ENCODE data around the gene IFNA21.

The IFNA21 gene

DNA sequence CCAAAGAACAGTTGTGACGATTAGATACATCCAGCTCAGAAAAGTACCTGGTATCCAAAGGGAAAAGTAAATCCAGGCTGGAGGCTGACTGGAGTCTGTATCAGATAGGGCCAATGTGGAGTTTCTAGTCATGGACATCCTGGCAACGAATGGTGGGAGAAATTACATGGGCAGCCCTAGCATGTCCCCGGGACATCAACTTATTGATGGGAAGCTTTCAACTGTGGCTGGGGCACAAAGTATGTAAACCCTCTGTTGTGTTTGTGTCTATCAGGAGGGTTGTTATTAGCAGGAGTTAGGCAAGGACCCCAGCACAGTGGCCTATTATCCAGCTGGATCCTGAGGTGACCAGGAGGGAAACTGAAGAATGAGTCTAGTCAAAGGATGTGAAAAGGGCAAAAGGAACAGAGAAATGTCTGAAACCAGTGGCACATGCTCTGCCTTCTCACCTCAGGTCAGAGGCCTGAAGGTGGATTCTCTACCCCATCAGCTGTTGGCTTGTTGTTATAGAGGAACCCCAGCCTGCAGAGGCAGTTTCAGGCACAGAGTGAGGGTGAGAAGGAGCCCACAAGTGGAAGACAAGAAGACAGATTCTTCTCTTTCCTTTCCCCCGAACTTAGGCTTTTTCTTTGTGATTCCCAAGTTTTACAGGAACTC is 44.7 kb downstream of the IFNA21 start:
- Histone ChIP-seq H3K4me3 (ENCODE audit: low read depth in 1 of 2, low read length in 1 of 2) (no peak overlapping the region), H3K27ac (no peak overlapping the region), H3K36me3 (no peaks in the 10 kb centered on the region), H3K4me1 (ENCODE audit: control insufficient read depth in 1 of 2, insufficient read depth in 1 of 2, low read depth in 1 of 2, low read length in 1 of 2) (peaks cover 13 to 19% of the 10 kb centered on the region in 2 experiments), H3K9me3 (no peaks in the 10 kb centered on the region), H3K27me3 (no peaks in the 10 kb centered on the region)
- TF ChIP-seq, protein P1, sequence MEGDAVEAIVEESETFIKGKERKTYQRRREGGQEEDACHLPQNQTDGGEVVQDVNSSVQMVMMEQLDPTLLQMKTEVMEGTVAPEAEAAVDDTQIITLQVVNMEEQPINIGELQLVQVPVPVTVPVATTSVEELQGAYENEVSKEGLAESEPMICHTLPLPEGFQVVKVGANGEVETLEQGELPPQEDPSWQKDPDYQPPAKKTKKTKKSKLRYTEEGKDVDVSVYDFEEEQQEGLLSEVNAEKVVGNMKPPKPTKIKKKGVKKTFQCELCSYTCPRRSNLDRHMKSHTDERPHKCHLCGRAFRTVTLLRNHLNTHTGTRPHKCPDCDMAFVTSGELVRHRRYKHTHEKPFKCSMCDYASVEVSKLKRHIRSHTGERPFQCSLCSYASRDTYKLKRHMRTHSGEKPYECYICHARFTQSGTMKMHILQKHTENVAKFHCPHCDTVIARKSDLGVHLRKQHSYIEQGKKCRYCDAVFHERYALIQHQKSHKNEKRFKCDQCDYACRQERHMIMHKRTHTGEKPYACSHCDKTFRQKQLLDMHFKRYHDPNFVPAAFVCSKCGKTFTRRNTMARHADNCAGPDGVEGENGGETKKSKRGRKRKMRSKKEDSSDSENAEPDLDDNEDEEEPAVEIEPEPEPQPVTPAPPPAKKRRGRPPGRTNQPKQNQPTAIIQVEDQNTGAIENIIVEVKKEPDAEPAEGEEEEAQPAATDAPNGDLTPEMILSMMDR (IDR thresholded peaks at IDR 0.05): no peak

DNA sequence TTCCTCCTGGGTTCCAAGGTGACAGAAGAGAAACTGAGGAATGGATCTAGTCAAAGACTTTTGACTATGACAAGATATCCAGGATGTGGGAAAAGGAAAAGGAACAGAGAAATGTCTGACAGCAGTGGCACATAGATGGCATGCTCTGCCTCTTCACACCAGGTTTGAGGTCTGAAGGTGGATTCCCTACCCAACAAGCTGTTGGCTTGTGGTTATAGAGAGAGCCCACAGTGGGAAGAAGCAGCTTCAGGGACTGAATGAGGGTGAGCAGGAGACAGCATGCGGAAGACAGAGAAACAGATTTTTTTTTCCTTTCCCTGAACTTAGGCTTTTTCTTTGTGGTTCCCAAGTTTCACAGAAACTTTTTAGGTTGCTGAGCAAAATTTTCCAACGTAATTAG is 45.4 kb downstream of the IFNA21 start:
- H3K4me1 ChIP-seq (ENCODE audit: control insufficient read depth in 1 of 2, insufficient read depth in 1 of 2, low read depth in 1 of 2, low read length in 1 of 2): peaks cover 13 to 19% of the 10 kb centered on the region in 2 experiments
- no peak overlapping the region for H3K27ac ChIP-seq
- no peaks in the 10 kb centered on the region for H3K36me3 ChIP-seq
- TF ChIP-seq, protein P1 (IDR thresholded peaks at IDR 0.05): no peak
- H3K9me3 ChIP-seq: no peaks in the 10 kb centered on the region
- H3K27me3 ChIP-seq: no peaks in the 10 kb centered on the region
- no peak overlapping the region for H3K4me3 ChIP-seq (ENCODE audit: low read depth in 1 of 2, low read length in 1 of 2)

DNA sequence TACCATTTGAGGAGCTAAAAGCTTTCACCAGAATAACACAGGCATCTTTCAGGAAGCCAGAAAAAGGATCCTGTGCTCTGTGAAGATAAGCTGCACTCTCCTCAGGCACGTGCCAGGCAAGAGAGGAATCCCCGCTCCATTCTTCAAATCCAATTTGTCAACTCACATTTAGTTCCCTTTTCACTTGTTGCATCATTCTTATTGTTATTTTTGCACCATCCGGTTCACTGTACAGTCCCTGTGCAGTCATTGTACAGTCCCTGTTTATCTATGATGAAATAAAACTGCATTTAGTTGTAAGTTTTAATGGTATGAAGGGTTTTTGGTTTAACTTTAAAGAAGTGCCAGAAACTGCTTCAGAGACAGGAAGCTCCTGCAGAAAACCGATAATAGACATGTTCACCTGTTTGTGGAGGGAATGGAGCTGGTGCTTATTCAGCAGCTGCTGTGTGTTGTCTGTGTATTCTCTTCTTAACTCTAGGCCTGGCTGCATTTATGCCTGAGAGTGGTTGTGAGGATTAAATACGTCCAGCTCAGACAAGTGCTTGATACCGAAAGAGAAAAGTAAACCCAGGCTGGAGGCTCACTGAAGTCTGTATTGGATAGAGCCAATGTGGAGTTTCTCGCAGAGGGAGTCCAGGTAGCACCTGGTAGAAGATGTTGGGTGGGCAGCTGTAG is 47.2 kb downstream of the IFNA21 start:
- Histone ChIP-seq H3K36me3 (no peaks in the 10 kb centered on the region), H3K4me1 (ENCODE audit: control insufficient read depth in 1 of 2, insufficient read depth in 1 of 2, low read depth in 1 of 2, low read length in 1 of 2) (peaks cover 13 to 19% of the 10 kb centered on the region in 2 experiments), H3K9me3 (no peaks in the 10 kb centered on the region), H3K27me3 (no peaks in the 10 kb centered on the region), H3K27ac (peak overlapping the region; percentile 65), H3K4me3 (ENCODE audit: low read depth in 1 of 2, low read length in 1 of 2) (peak overlapping the region in 1 of 2 experiments; percentile 11)
- TF ChIP-seq, protein P1 (IDR thresholded peaks at IDR 0.05): no peak

Data from neutrophil (primary cell).